Epithelial cell of prostate (primary cell): ENCODE data around the gene MRPL46.
"Not testable (repeated sequence)": the region's sequence is repeated elsewhere in the genome, so short reads cannot be mapped to it uniquely, and the experiment has no call there.

ENCODE experiments used
- DNase-seq: peaks from one replicate; pipeline ENCODE4 v3.0.0-alpha.2; 2011; ENCODE audit warnings: low read depth, low spot score
- H3K27ac ChIP-seq: fragments of 450-650 bp; 2 replicates; pipeline ENCODE4 v1.5.1; 2017; ENCODE audit warnings: mild to moderate bottlenecking

The MRPL46 gene

DNA sequence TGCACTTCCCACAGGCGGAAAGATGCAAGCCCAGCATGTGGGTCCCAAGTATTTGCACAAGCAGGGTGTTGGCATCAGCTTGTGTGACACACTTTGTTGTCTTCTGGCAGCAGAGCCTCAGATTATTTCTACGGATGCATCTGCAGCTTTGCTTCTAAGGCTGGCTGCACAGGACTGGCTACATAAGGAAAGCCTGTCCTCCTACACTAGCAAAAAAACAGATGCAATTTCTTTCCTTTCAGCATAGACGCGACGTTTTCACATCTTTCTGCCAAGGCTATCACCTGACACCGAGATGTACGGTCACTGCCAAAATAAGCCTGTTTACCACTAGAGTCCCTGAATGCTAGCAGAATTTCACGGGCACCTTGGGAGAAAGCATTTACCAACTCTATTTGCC, 13.8 kb upstream of the MRPL46 start:
- no peak for DNase-seq
- H3K27ac ChIP-seq: no peak overlapping the region

- DNase-seq: no peak
- H3K27ac ChIP-seq: no peak overlapping the region
These were observed 12.0 kb upstream of the MRPL46 start for GRCh38 chr15:88479169-88479568.

DNA sequence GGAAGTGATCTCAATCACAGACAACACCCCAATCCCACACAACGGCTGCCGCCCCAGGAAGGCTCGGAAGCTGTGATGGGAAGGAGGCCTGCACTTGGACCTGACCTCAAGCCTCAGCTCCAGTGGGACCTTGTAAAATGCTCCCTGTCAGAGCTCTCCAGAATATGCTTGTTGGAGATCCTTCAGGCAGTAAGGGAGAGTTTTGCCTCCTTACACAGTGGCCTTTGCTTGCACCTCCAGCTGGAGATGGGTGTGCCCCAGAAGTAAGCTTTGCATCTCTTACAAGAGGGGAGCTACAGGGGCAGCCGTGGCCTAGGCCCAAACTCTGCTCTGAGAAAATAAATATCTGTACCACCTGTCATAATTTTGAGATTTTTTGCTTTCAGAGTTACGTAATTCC, 10.7 kb upstream of the MRPL46 start:
- H3K27ac ChIP-seq: no peak overlapping the region
- DNase-seq: no peak

GRCh38 chr15:88477126-88477525, 9.9 kb upstream of the MRPL46 start:
- DNase-seq: no peak
- no peak overlapping the region for H3K27ac ChIP-seq

GRCh38 chr15:88476635-88477060, 9.5 kb upstream of the MRPL46 start:
- no peak for DNase-seq
- H3K27ac ChIP-seq: no peak overlapping the region

DNA sequence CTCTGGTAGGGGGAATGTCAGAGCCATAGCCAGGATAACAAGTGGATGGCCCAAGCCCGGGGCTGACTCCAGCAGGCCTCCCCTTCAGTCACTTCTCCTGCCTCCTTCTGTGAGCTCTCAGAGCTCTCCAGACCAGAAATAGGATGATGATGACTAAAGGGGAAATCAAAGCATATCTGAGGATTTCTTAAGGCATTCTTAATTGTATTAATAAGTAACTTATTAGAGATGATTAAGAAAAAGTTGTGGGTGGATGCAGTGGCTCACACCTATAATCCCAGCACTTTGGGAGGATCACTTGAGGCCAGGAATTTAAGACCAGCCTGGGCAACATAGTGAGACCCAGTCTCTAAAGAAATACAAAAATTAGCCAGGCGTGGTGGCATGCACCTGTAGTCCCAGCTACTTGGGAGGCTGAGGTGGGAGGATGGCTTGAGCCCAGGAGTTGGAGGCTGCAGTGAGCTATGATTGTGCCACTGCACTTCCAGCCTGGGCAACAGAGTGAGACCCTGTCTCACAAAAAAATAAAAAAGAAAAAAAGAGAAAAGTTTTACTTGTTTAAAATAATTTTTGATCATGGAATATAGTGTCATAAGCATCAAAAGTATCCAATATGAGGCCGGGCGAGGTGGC, 6.6 kb upstream of the MRPL46 start:
- DNase-seq, H3K27ac ChIP-seq: not testable (repeated sequence)

DNA sequence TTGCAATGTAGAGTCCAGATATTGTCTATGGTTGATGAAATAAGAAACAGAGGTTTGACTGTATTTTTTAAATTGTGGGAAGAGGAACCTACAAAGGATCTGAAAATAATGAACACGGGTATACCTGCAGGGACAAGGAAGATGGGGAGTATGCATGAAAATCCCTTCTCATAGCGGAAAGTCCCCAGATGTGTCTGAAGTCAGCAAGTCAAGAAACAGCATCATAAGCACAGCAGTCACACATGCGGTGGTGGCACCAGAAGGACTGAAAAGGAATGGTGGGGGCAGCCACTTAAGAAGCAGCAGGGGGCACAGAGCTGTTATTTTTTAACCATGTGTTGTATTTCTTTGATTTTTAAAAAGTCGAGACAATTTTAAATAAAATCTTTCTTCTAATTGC, 5.0 kb upstream of the MRPL46 start:
- DNase-seq: no peak

DNA sequence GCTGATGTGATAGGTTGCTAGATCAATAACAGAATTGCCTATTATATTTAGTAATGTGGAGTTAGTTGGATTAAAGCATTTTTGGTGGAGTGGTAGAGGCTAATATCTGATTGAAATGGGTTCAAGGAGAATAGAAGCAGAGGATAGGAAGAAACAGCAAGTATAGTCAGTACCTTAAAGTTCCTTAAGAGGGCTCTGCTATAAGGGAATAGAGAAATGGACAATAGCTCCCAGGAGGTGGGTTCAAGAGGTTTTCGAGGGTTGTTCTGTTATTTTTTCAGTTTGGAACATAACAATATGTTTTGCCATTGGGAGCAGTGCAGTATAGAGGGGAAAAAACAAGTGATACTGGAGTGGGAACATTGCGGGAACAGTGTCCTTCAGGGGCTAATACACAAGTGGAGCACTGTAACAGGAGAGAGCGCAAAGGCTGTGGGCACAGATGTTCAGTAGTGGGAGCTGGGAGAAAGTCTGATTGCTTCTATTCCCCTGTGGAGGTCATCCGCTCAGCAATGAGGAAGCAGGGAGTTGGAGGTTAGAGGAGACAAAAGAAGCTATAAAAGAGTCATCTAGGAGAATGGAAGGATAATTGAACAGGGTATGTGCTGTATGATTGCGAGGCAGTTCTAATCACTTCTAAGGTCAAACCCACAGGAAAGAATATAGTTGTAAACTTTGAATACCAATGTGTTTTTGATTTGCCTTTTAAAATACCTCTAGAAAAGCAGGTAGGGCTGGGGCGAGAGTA, 3.6 kb upstream of the MRPL46 start:
- H3K27ac ChIP-seq: no peak overlapping the region
- DNase-seq: no peak

More for the DNA sequence above, 5.0 kb upstream of the MRPL46 start:
- no peak overlapping the region for H3K27ac ChIP-seq

DNA sequence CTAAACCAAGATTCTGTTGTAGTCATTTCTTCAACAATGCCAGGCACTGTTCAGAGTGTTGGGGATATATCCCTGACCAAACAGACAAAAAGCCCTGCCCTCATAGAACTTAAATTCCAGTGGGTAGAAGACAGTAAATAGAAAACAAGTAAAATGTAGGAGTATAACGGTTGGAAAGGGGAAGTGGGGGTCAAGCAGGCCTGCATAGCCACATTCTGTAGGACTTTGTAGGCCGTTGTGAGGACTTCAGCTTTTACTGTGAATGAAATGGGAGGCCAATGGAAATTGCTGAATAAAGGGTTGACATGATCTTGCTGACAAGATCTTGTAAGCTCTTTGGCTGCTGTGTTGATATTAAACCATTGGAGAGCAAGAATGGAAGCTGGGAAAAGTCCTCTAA, 2.1 kb upstream of the MRPL46 start:
- no peak overlapping the region for H3K27ac ChIP-seq
- DNase-seq: no peak

DNA sequence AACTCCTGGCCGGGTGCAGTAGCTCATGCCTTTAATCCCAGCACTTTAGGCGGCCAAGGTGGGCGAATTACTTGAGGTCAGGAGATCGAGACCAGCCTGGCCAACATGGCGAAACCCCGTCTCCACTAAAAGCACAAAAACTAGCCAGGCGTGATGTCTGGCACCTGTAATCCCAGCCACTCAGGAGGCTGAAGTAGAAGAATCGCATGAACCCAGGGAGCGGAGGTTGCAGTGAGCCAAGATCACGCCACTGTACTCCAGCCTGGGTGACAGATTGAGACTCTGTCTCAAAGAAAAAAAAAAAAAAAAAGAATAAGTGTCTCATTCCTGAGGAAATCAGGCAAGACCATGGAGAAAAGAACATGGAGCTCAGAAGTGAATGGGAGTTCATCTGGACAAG, 1.5 kb upstream of the MRPL46 start:
- not testable (repeated sequence) for H3K27ac ChIP-seq, DNase-seq

DNA sequence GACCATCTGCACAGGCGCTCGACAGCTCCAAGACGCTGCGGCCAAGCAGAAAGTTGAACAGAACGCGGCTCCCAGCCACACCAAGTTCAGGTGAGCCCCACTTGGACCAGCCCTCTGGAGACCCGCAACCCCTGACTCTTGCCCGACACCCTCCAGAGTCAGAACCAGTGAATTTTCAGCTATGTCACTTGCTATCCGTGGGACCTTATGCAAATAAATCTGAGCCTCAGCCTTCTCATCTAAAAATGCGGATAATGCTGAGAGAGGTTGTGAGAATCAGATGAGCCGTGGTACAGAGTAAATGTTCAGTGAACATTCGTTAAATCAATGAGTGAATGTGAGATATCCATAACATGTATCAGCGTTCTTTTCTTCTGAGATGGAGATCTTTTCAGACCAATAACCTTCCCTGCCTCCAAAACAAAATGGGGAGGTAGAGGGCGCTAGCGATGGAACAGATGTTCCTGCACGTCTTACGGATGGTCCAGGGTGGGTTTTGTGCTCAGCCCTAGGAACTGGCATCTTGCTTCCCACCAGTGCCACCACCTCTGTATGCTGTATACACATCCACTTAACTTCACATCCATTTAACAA, 844 bp upstream of the MRPL46 start:
- peak overlapping the region; percentile 60 for H3K27ac ChIP-seq
- DNase-seq: no peak

DNA sequence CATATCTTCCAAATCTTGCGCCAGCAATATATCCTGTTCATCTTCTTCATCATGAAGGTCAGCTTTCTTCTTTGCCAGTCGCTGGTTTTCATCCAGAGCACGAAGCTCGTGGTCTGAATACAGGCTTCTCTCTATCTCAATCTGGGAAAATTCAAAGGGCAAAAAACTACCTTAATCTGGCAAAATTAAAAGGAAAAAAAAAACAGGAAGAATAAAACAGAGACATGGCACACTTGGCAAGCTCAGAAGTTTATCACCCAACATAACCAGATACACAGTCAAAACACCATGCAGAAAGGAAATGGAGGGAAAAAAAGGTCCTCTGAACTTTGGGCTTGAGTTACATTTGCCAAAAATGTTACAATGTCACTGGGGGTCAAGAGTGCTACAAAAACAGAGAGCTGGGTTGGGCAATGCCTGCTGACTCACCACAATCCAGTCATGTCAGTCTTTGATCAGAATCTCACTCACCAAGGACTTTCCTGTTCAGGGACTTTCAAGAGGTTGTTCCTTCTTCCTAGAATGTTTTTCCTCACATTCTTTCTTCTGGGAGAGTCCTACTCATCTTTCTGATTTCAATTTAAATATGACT, 1.5 kb downstream of the MRPL46 start:
- DNase-seq: peak; percentile 37
- peak overlapping the region; percentile 60 for H3K27ac ChIP-seq

DNA sequence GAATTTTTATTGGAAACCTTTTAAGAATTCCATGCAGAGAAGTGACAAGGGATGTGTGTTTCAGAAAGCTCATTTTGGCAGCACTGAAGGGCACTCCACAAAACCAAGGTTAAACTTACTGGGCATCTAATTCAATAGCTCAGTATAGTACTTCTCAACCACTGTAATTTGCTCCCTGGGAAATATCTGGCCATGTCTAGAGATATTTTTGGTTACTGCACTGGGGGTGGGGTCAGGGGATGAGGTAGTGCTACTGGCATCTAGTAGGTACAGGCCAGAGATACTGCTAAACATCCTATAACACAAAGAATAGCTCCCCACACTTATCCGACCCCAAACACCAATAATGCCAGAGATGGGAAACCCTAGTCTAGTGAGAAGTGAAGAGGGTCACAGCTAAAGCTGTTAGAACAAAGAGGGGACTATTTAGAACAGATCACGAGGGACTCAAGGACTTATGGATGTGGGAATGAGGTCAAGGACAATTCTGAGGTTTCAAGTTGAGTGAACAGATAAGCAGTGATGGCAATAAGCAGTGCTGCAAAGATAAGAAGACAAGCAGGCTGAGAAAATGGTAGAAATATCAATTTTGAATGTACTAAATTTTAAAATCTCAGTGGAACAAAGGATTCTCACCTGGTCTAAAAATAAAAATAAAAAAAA, 3.2 kb downstream of the MRPL46 start:
- DNase-seq: no peak
- no peak overlapping the region for H3K27ac ChIP-seq

GRCh38 chr15:88456733-88457132, 10.5 kb downstream of the MRPL46 start:
- H3K27ac ChIP-seq: no peak overlapping the region
- no peak for DNase-seq

- no peak overlapping the region for H3K27ac ChIP-seq
- DNase-seq: peak; percentile 18
These were observed 12.0 kb downstream of the MRPL46 start for GRCh38 chr15:88454867-88455810.

- no peak overlapping the region for H3K27ac ChIP-seq
- no peak for DNase-seq
These were observed 13.0 kb downstream of the MRPL46 start for GRCh38 chr15:88454236-88454635.

DNA sequence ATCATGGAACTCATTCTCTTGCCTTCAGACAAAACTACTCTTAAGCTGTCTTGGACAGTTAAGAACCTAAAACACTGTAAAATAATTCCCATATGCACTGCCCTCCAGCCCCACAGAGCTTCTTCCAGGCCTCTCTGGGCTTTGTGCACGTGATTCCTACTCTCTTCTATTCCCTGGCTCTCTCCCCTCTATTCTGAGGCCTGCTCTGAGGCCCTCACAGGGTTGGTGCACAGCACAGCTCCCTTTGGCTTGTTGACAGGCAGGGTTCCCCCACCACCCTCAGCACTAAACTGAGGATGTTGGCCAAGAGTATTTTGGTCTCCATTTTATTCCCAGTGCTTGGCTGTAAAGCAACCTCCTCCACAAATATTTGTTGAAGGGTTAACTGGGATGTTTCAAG, 13.5 kb downstream of the MRPL46 start:
- DNase-seq: no peak
- no peak overlapping the region for H3K27ac ChIP-seq

GRCh38 chr15:88450125-88450798, 16.9 kb downstream of the MRPL46 start:
- DNase-seq: no peak
- H3K27ac ChIP-seq: no peak overlapping the region

GRCh38 chr15:88449581-88449980, 17.6 kb downstream of the MRPL46 start:
- no peak overlapping the region for H3K27ac ChIP-seq
- DNase-seq: no peak
